Esophagus muscularis mucosa (tissue), 4 donors: ENCODE results near the gene CPAMD8. TPM values are rescaled to one million over a fixed set of nuclear protein-coding genes. Genes with fewer than 3 reads are reported as not detected.

ENCODE experiments used
- DNase-seq: peaks from one replicate; pipeline ENCODE4 v3.0.0-alpha.2; 2017; ENCODE audit errors: extremely low spot score
- H3K27ac ChIP-seq, 4 donors: fragments of 200-600 bp; sonication (generic); replicated peaks in 1 of 4; 1 replicate in 3 of 4; 2 replicates in 1 of 4; pipeline ENCODE4 v1.5.1; 2016 to 2019; ENCODE audit warnings: mild to moderate bottlenecking in 1 of 4
- H3K27me3 ChIP-seq, 4 donors: fragments of 200-600 bp; sonication (generic); one replicate each; pipeline versions ENCODE4 v1.5.1 to v1.6.0; 2016 to 2019
- H3K36me3 ChIP-seq, 4 donors: fragments of 200-600 bp; sonication (generic); one replicate each; pipeline ENCODE4 v1.5.1; 2016 to 2019
- H3K4me1 ChIP-seq, 4 donors: fragments of 200-600 bp; sonication (generic); one replicate each; pipeline ENCODE4 v1.5.1; 2016 to 2019
- H3K4me3 ChIP-seq, 4 donors: fragments of 200-600 bp; sonication (generic); 1 replicate in 2 of 4; 2 replicates in 2 of 4; pipeline ENCODE4 v1.5.1; 2016 to 2019; ENCODE audit warnings: mild to moderate bottlenecking in 4 of 4, moderate library complexity in 1 of 4
- H3K9me3 ChIP-seq, 4 donors: fragments of 200-600 bp; sonication (generic); 1 replicate in 3 of 4; 2 replicates in 1 of 4; pipeline ENCODE4 v1.5.1; 2016 to 2019
- CTCF ChIP-seq, 3 experiments: fragments of 200-600 bp in 2 of 3; fragments of 450-650 bp in 1 of 3; sonication (generic) in 2 of 3; IDR thresholded peaks; one replicate each; pipeline ENCODE4 v1.5.1; 2017 to 2019; ENCODE audit warnings: antibody characterized with exemption in 3 of 3, mild to moderate bottlenecking in 2 of 3, moderate library complexity in 1 of 3
- EP300 ChIP-seq: sonication (generic); formaldehyde crosslinking; IDR thresholded peaks from one replicate; pipeline ENCODE4 v1.6.1; 2017; ENCODE audit warnings: antibody characterized with exemption
- POLR2A ChIP-seq: fragments of 450-650 bp; IDR thresholded peaks from one replicate; pipeline ENCODE4 v1.6.1; 2017; ENCODE audit warnings: antibody characterized with exemption, moderate library complexity, mild to moderate bottlenecking, low read depth
- POLR2AphosphoS5 ChIP-seq, 2 donors: sonication (generic); formaldehyde crosslinking; IDR thresholded peaks; one replicate each; pipeline ENCODE4 v1.6.1; 2017; ENCODE audit warnings: antibody characterized with exemption in 2 of 2
- WGBS: methylation state at CpG from one replicate; pipeline ENCODE4 v1.1.5; 2018; 5-methylcytosine and 5-hydroxymethylcytosine counted together
- intact Hi-C: fragments of 100-400 bp; cut with DNase I; formaldehyde crosslinking; loops from one replicate; pipeline ENCODE4 v1.15.1; 2023
- total RNA-seq, 4 donors: library from RNA; depleted of rRNA; stranded (reverse); fragments of >200 nt; gene quantifications; one replicate each; pipeline versions ENCODE4 v1.1.0 to v1.2.1, GENCODE V29; 2016

Gene CPAMD8
- total RNA-seq, 4 donors from 2014 or later, result 9.6 to 21.0 (median 13.0) TPM

DNA sequence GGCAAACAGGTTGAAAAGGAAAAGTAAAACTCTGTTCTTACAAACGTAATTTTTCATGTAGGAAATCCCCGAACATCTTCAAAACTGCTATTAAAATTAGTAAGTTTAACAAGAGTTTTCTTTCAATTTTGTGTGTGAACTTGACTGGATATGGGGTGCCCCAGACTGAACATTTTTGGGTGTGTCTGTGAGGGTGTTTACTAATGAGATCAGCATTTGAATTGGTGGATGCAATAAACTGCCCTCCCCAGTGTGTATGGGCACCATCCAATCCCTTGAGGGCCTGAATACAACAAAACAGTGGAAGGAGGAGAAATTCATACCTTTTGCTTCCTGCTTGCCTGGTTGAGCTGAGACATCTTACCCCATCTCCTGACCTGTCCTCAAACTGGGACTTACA is 36.8 kb upstream of the CPAMD8 start:
- Histone ChIP-seq H3K4me3 (no peak overlapping the region), H3K27ac (no peak overlapping the region), H3K36me3 (peaks cover 14 to 27% (median 22%) of the 10 kb centered on the region in 4 donors), H3K27me3 (no peaks in the 10 kb centered on the region), H3K9me3 (peaks cover 0 to 10% (median 7%) of the 10 kb centered on the region in 4 donors), H3K4me1 (peaks cover 4 to 7% (median 5%) of the 10 kb centered on the region in 4 donors)
- no peak for DNase-seq
- 91% methylated on average over 2 of the region's 2 CpGs for WGBS
- intact Hi-C loops, result no loop called here
- no peak for TF ChIP-seq POLR2A
- no peak for TF ChIP-seq CTCF (IDR thresholded peaks at IDR 0.05)
- TF ChIP-seq POLR2AphosphoS5 (IDR thresholded peaks at IDR 0.05), result no peak
- TF ChIP-seq EP300, result no peak

DNA sequence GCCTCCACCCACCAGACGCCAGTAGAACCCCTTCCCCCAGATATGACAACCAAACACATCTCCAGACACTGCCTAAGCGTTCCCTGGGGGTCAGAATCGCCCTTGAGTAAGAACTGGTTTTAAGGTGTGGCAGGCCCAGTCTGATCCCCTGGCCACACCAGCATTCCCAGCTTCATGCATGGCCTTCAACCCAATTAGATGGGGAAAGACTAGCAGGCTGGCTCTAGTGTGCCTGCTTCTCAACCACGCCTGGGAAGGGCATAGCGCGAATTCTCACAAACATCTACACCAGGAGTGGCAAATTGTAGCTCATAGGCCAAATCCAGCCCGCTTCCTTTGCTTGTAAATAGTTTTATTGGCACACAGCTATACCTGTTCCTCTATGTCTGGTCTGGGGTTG is 35.1 kb upstream of the CPAMD8 start:
- intact Hi-C loops, result no loop called here
- 92% methylated on average over 7 of the region's 7 CpGs for WGBS
- no peak overlapping the region for H3K4me3 ChIP-seq

DNA sequence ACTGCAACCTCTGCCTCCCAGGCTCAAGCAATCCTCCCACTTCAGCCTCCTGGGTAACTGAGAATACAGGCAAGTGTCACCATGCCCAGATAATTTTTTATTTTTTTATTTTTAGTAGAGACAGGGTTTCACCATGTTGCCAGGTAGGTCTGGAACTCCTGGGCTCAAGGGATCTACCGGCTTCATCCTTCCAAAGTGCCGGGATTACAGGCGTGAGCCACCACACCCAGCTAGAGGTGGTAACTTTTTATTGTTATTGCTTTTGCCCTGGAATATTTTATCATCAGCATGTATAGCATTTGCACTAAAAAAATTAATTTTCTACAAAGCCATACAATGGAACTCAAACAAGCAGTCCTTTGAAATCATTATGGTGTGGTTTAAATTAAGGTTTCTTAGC is 34.6 kb upstream of the CPAMD8 start:
- WGBS, result 97% methylated on average over 3 of the region's 3 CpGs
- peaks cover 22 to 43% (median 26%) of the 10 kb centered on the region in 4 donors for H3K36me3 ChIP-seq

More for the DNA sequence above, 35.1 kb upstream of the CPAMD8 start:
- no peaks in the 10 kb centered on the region for H3K27me3 ChIP-seq
- peaks cover 0 to 19% (median 13%) of the 10 kb centered on the region in 4 donors for H3K9me3 ChIP-seq
- H3K27ac ChIP-seq, result no peak overlapping the region
- H3K36me3 ChIP-seq, result peaks cover 22 to 41% (median 28%) of the 10 kb centered on the region in 4 donors
- no peaks in the 10 kb centered on the region for H3K4me1 ChIP-seq
- no peak for DNase-seq
- TF ChIP-seq CTCF (IDR thresholded peaks at IDR 0.05), result no peak

GRCh38 chr19:17060802-17061201 is 34.2 kb upstream of the CPAMD8 start:
- TF ChIP-seq CTCF (IDR thresholded peaks at IDR 0.05) (no peak), POLR2AphosphoS5 (IDR thresholded peaks at IDR 0.05) (no peak), EP300 (no peak), POLR2A (no peak)
- 88% methylated on average over 3 of the region's 3 CpGs for WGBS
- H3K4me3 ChIP-seq, result no peak overlapping the region
- peaks cover 22 to 47% (median 30%) of the 10 kb centered on the region in 4 donors for H3K36me3 ChIP-seq
- H3K27ac ChIP-seq, result no peak overlapping the region
- intact Hi-C loops, result no loop called here
- no peaks in the 10 kb centered on the region for H3K27me3 ChIP-seq
- DNase-seq, result no peak
- H3K4me1 ChIP-seq, result no peaks in the 10 kb centered on the region
- H3K9me3 ChIP-seq, result peaks cover 0 to 19% (median 13%) of the 10 kb centered on the region in 4 donors

More for the DNA sequence above, 34.6 kb upstream of the CPAMD8 start:
- no peak for DNase-seq
- Histone ChIP-seq H3K4me1 (no peaks in the 10 kb centered on the region), H3K27ac (no peak overlapping the region), H3K27me3 (no peaks in the 10 kb centered on the region), H3K9me3 (peaks cover 0 to 19% (median 13%) of the 10 kb centered on the region in 4 donors), H3K4me3 (no peak overlapping the region)
- intact Hi-C loops, result no loop called here
- no peak for TF ChIP-seq POLR2AphosphoS5 (IDR thresholded peaks at IDR 0.05)

GRCh38 chr19:17058236-17058635 is 31.6 kb upstream of the CPAMD8 start:
- DNase-seq, result no peak
- Histone ChIP-seq H3K27ac (no peak overlapping the region), H3K4me1 (no peaks in the 10 kb centered on the region), H3K9me3 (peaks cover 0 to 18% (median 11%) of the 10 kb centered on the region in 4 donors), H3K36me3 (peaks cover 27 to 62% (median 48%) of the 10 kb centered on the region in 4 donors), H3K27me3 (no peaks in the 10 kb centered on the region), H3K4me3 (no peak overlapping the region)
- no peak for TF ChIP-seq POLR2A
- TF ChIP-seq CTCF (IDR thresholded peaks at IDR 0.05), result no peak
- TF ChIP-seq EP300, result no peak
- no peak for TF ChIP-seq POLR2AphosphoS5 (IDR thresholded peaks at IDR 0.05)
- 96% methylated on average over 8 of the region's 8 CpGs for WGBS
- intact Hi-C loops, result no loop called here
